GM23338 (cell line): ENCODE results near the gene B4GALT5. TPM values are rescaled to one million over a fixed set of nuclear protein-coding genes. Genes with fewer than 3 reads are reported as not detected.

Experiments
- ATAC-seq: fragments of 200-7000 bp; cut with Tn5 transposase; 3 replicates; pipeline ENCODE4 v1.9.1; 2020
- DNase-seq: peaks from one replicate; pipeline ENCODE4 v3.0.0-alpha.2; 2015; ENCODE audit warnings: low spot score
- H2AFZ ChIP-seq: fragments of 200-600 bp; sonication (generic); 2 replicates; pipeline ENCODE4 v1.8.0; 2016; ENCODE audit warnings: antibody characterized with exemption, mild to moderate bottlenecking, moderate library complexity
- H3F3A ChIP-seq: fragments of 200-600 bp; sonication (generic); replicated peaks from 2 replicates; pipeline ENCODE4 v1.8.0; 2017; ENCODE audit warnings: antibody characterized with exemption, mixed run types, low read depth
- H3K27ac ChIP-seq: fragments of 200-600 bp; sonication (generic); 2 replicates; pipeline ENCODE4 v1.6.1; 2016; ENCODE audit warnings: low read depth
- H3K27me3 ChIP-seq: fragments of 200-600 bp; sonication (generic); 2 replicates; pipeline ENCODE4 v1.8.0; 2016; ENCODE audit warnings: mild to moderate bottlenecking, mixed run types, moderate library complexity; ENCODE audit not compliant: insufficient read depth
- H3K36me3 ChIP-seq: fragments of 200-600 bp; sonication (generic); 2 replicates; pipeline ENCODE4 v1.8.0; 2016; ENCODE audit warnings: mild to moderate bottlenecking; ENCODE audit not compliant: insufficient read depth
- H3K4me1 ChIP-seq: fragments of 200-600 bp; sonication (generic); 2 replicates; pipeline ENCODE4 v1.8.0; 2016; ENCODE audit warnings: mild to moderate bottlenecking, moderate library complexity; ENCODE audit not compliant: insufficient read depth
- H3K4me2 ChIP-seq: fragments of 200-600 bp; sonication (generic); 2 replicates; pipeline ENCODE4 v1.7.1; 2017; ENCODE audit warnings: mixed run types
- H3K4me3 ChIP-seq: fragments of 200-600 bp; sonication (generic); 2 replicates; pipeline ENCODE4 v1.6.1; 2016; ENCODE audit warnings: mixed run types
- H3K79me2 ChIP-seq: fragments of 200-600 bp; sonication (generic); replicated peaks from 2 replicates; pipeline ENCODE4 v1.8.0; 2017; ENCODE audit warnings: mild to moderate bottlenecking; ENCODE audit not compliant: insufficient read depth
- H3K9me2 ChIP-seq: fragments of 200-600 bp; sonication (generic); 2 replicates; pipeline ENCODE4 v1.8.0; 2017; ENCODE audit not compliant: insufficient read depth
- H4K20me1 ChIP-seq: fragments of 200-600 bp; sonication (generic); replicated peaks from 2 replicates; pipeline ENCODE4 v1.8.0; 2017; ENCODE audit warnings: mild to moderate bottlenecking; ENCODE audit not compliant: insufficient read depth
- H3K27ac Mint-ChIP-seq: 2 replicates; pipeline ENCODE4 v1.8.0; 2020; ENCODE audit warnings: inconsistent platforms, mild to moderate bottlenecking, moderate library complexity, mixed read lengths
- H3K27me3 Mint-ChIP-seq: 3 replicates; pipeline ENCODE4 v1.8.0; 2022; ENCODE audit warnings: low read depth, mild to moderate bottlenecking, moderate library complexity, mixed read lengths, inconsistent platforms; ENCODE audit not compliant: insufficient read depth, poor library complexity
- H3K36me3 Mint-ChIP-seq: 3 replicates; pipeline ENCODE4 v1.8.0; 2021; ENCODE audit warnings: low read depth, mild to moderate bottlenecking, inconsistent platforms, moderate library complexity, mixed read lengths
- H3K4me1 Mint-ChIP-seq: 3 replicates; pipeline ENCODE4 v1.8.0; 2020; ENCODE audit warnings: mild to moderate bottlenecking, inconsistent platforms, mixed read lengths
- H3K4me3 Mint-ChIP-seq: 3 replicates; pipeline ENCODE4 v1.8.0; 2021; ENCODE audit warnings: moderate library complexity, mild to moderate bottlenecking, inconsistent platforms, mixed read lengths
- H3K9me3 Mint-ChIP-seq: 3 replicates; pipeline ENCODE4 v1.8.0; 2020; ENCODE audit warnings: moderate library complexity, mild to moderate bottlenecking, inconsistent platforms, mixed read lengths
- CREB1 ChIP-seq: fragments of 250-450 bp; sonication (Bioruptor Pico); IDR thresholded peaks from 2 replicates; pipeline ENCODE4 v1.5.0; 2020; ENCODE audit warnings: low read depth, mild to moderate bottlenecking, moderate library complexity
- CTCF ChIP-seq, 2 experiments: fragments of 200-600 bp in 1 of 2; sonication (generic) in 1 of 2; conservative IDR thresholded peaks; 2 replicates each; pipeline versions ENCODE4 v1.5.1 to v1.6.1; 2016 to 2017; ENCODE audit warnings: antibody characterized with exemption in 2 of 2, low read depth in 2 of 2, mild to moderate bottlenecking in 2 of 2, moderate library complexity in 1 of 2
- ETS1 ChIP-seq: IDR thresholded peaks from 2 replicates; pipeline ENCODE4 v1.6.1; 2016; ENCODE audit warnings: antibody characterized with exemption
- EZH2 ChIP-seq: fragments of 200-600 bp; sonication (generic); IDR thresholded peaks from one replicate; pipeline ENCODE4 v1.8.0; 2017; ENCODE audit warnings: antibody characterized with exemption, mild to moderate bottlenecking, low read depth; ENCODE audit not compliant: unreplicated experiment
- EZH2phosphoT487 ChIP-seq: fragments of 200-600 bp; sonication (generic); IDR thresholded peaks from one replicate; pipeline ENCODE4 v1.8.1; 2018; ENCODE audit warnings: antibody characterized with exemption; ENCODE audit not compliant: unreplicated experiment
- JUNB ChIP-seq: IDR thresholded peaks from one replicate; pipeline ENCODE4 v1.6.1; 2016; ENCODE audit warnings: antibody characterized with exemption; ENCODE audit not compliant: unreplicated experiment
- NANOG ChIP-seq: IDR thresholded peaks from 2 replicates; pipeline ENCODE4 v1.6.1; 2016; ENCODE audit warnings: antibody characterized with exemption, borderline replicate concordance
- POLR2AphosphoS5 ChIP-seq: IDR thresholded peaks from 2 replicates; pipeline ENCODE4 v1.6.1; 2016; ENCODE audit warnings: antibody characterized with exemption, low read depth
- REST ChIP-seq: IDR thresholded peaks from one replicate; pipeline ENCODE4 v1.6.1; 2018; ENCODE audit warnings: antibody characterized with exemption; ENCODE audit not compliant: unreplicated experiment
- STAT1 ChIP-seq: IDR thresholded peaks from one replicate; pipeline ENCODE4 v1.6.1; 2016; ENCODE audit warnings: antibody characterized with exemption; ENCODE audit not compliant: unreplicated experiment
- ZNF114 ChIP-seq: fragments of 250-450 bp; sonication (Bioruptor Pico); IDR thresholded peaks from 2 replicates; pipeline ENCODE4 v1.5.0; 2020; ENCODE audit warnings: mild to moderate bottlenecking, moderate library complexity
- ZNF331 ChIP-seq: fragments of 250-450 bp; sonication (Bioruptor Pico); IDR thresholded peaks from 2 replicates; pipeline ENCODE4 v1.5.0; 2020; ENCODE audit warnings: low read depth, mild to moderate bottlenecking, moderate library complexity
- ZNF462 ChIP-seq: fragments of 250-450 bp; sonication (Bioruptor Pico); IDR thresholded peaks from 2 replicates; pipeline ENCODE4 v1.5.0; 2020; ENCODE audit warnings: mild to moderate bottlenecking, moderate library complexity
- polyA plus RNA-seq: library from polyadenylated mRNA; unstranded; fragments of >200 nt; fragmentation: Nextera tagmentation; extraction: Ambion mirVana; gene quantifications from 2 replicates; pipeline ENCODE4 v1.2.1, GENCODE V29; 2016
- total RNA-seq: library from RNA; depleted of rRNA; stranded (reverse); fragments of >200 nt; shearing (Covaris generic); gene quantifications from 2 replicates; pipeline ENCODE4 v1.2.3, GENCODE V29; 2014

Gene B4GALT5
- total and polyA plus RNA-seq, 2 experiments from 2014 or later: 19.1 to 50.3 TPM

GRCh38 chr20:49635866-49636265 is 77.8 kb downstream of the B4GALT5 start:
- Mint-ChIP-seq H3K4me1 (peaks cover 46% of the 10 kb centered on the region), H3K9me3 (no peaks in the 10 kb centered on the region; the same call in 2 of the 3 replicates), H3K27ac (peak overlapping the region; percentile 27; the same call in 1 of the 2 replicates), H3K27me3 (peaks cover 27% of the 10 kb centered on the region), H3K4me3 (no peak overlapping the region), H3K36me3 (peaks cover 73% of the 10 kb centered on the region)
- H3K4me2 ChIP-seq: no peak overlapping the region
- no peaks in the 10 kb centered on the region for H3K9me2 ChIP-seq
- no peak for ATAC-seq
- TF ChIP-seq ZNF462 (no peak), NANOG (no peak), EZH2phosphoT487 (no peak), CREB1 (CRISPR knock-in tag) (no peak), JUNB (no peak), REST (no peak), CTCF (conservative IDR thresholded peaks at IDR 0.05; ENCODE audit: low read depth in 2 of 2) (no peak), EZH2 (no peak), ZNF331 (CRISPR knock-in tag) (no peak), ZNF114 (CRISPR knock-in tag) (no peak), ETS1 (no peak), POLR2AphosphoS5 (no peak), STAT1 (no peak)
- H3K36me3 ChIP-seq: peaks cover 52% of the 10 kb centered on the region
- peaks cover 13% of the 10 kb centered on the region for H3F3A ChIP-seq
- H3K27ac ChIP-seq: peak overlapping the region; percentile 51
- no peaks in the 10 kb centered on the region for H3K27me3 ChIP-seq
- H3K4me3 ChIP-seq: no peak overlapping the region
- H2AFZ ChIP-seq: no peak overlapping the region
- H4K20me1 ChIP-seq: peaks cover 20% of the 10 kb centered on the region
- peaks cover 11% of the 10 kb centered on the region for H3K79me2 ChIP-seq
- no peak for DNase-seq
- H3K4me1 ChIP-seq: peaks cover 29% of the 10 kb centered on the region
